Activated T-cell treated with anti-CD3 and anti-CD28 coated beads, Interleukin-2, amount 50 U/mL, for 1 hour (primary cell): ENCODE measurements around the gene FTO.

Source experiments
- DNase-seq: peaks from one replicate; pipeline ENCODE4 v3.0.0-alpha.2; 2020

Gene FTO

GRCh38 chr16:54199487-54200160, 495.7 kb downstream of the FTO start:
- DNase-seq: no peak

- no peak for DNase-seq
Measured at GRCh38 chr16:54200161-54200534, 496.2 kb downstream of the FTO start.

- DNase-seq: no peak
Measured at GRCh38 chr16:54200720-54201119, 496.8 kb downstream of the FTO start.

- no peak for DNase-seq
Measured at GRCh38 chr16:54201200-54201599, 497.2 kb downstream of the FTO start.
